ENCODE data around the gene PDCL2. TPM values are rescaled to one million over a fixed set of nuclear protein-coding genes. Genes with fewer than 3 reads are reported as not detected.

PDCL2 gene
- total and polyA plus RNA-seq, 9 of the 15 experiments (the other 6 are each of a cell fraction or from before 2014, with no cell fraction given) = 0.62 to 2.5 (median 1.2) TPM

GRCh38 chr4:55545641-55546505, 46.2 kb downstream of the PDCL2 start (continued):
- TF ChIP-seq SRSF9 (IDR thresholded peaks at IDR 0.05; ENCODE audit: borderline replicate concordance, low read depth, low read length) = no peak
- TF ChIP-seq NFIX (CRISPR knock-in tag; IDR thresholded peaks at IDR 0.05; ENCODE audit: low read depth) = no peak
- TF ChIP-seq CTCF (IDR thresholded peaks at IDR 0.05 in 2 of 3, conservative IDR thresholded peaks at IDR 0.05 in 1 of 3; ENCODE audit: insufficient read depth in 2 of 3, low read depth in 1 of 3, low read length in 3 of 3) = no peak
- no peak for TF ChIP-seq ZNF668 (CRISPR knock-in tag; IDR thresholded peaks at IDR 0.05)
- no peak for TF ChIP-seq IFI16 (CRISPR knock-in tag; IDR thresholded peaks at IDR 0.05)
- TF ChIP-seq MAZ (CRISPR knock-in tag; conservative IDR thresholded peaks at IDR 0.05 in 1 of 2, IDR thresholded peaks at IDR 0.05 in 1 of 2) = peak; percentile 87 to 92
- no peak for TF ChIP-seq KDM1A (IDR thresholded peaks at IDR 0.05)
- no peak for TF ChIP-seq HOMEZ (CRISPR knock-in tag; IDR thresholded peaks at IDR 0.05)
- TF ChIP-seq ELF2 (CRISPR knock-in tag; IDR thresholded peaks at IDR 0.05) = peak; percentile 81
- no peak for TF ChIP-seq U2AF2 (optimal IDR thresholded peaks at IDR 0.05; ENCODE audit: low read depth, low read length)
- no peak for TF ChIP-seq CEBPZ (IDR thresholded peaks at IDR 0.05; ENCODE audit: borderline replicate concordance, low read depth, low read length)
- no peak for TF ChIP-seq CBFB (CRISPR knock-in tag; IDR thresholded peaks at IDR 0.05)
- TF ChIP-seq ZNF316 (IDR thresholded peaks at IDR 0.05) = no peak
- no peak; a peak in 1 of 4 replicates for TF ChIP-seq FOXA3 (CRISPR knock-in tag; conservative IDR thresholded peaks at IDR 0.05 in 1 of 2, IDR thresholded peaks at IDR 0.05 in 1 of 2)
- no peak for TF ChIP-seq ZNF717 (CRISPR knock-in tag; IDR thresholded peaks at IDR 0.05)
- TF ChIP-seq ZNF780A (CRISPR knock-in tag; IDR thresholded peaks at IDR 0.05) = no peak
- TF ChIP-seq HMBOX1 (IDR thresholded peaks at IDR 0.05) = no peak
- no peak for TF ChIP-seq CEBPG (CRISPR knock-in tag; IDR thresholded peaks at IDR 0.05)
- TF ChIP-seq CEBPG (tag; conservative IDR thresholded peaks at IDR 0.05 in 1 of 2, IDR thresholded peaks at IDR 0.05 in 1 of 2) = no peak

Measured in K562 (cell line).